H1 (cell line): ENCODE results near the gene RAB33A. TPM values are rescaled to one million over a fixed set of nuclear protein-coding genes. Genes with fewer than 3 reads are reported as not detected.

ENCODE experiments used
- CTCF ChIA-PET: fragments of 300-600 bp; sonication (Branson Sonifier 250); formaldehyde crosslinking; loops from one replicate; lab custom pipeline; 2021; ENCODE audit not compliant: partially characterized antibody; lab: Charles Lee
- POLR2A ChIA-PET: fragments of 300-600 bp; sonication (Branson Sonifier 250); formaldehyde crosslinking; loops from one replicate; lab custom pipeline; 2021; ENCODE audit warnings: inconsistent platforms; ENCODE audit not compliant: partially characterized antibody; lab: Charles Lee
- DNase-seq, 2 experiments: peaks; one replicate each; pipeline versions ENCODE4 v3.0.0 to v3.0.0-alpha.2; 2010 to 2022; ENCODE audit warnings: low spot score in 2 of 2, low read depth in 1 of 2, mixed read lengths in 1 of 2
- FAIRE-seq: peaks from 2 replicates; lab custom pipeline; 2011; peaks lifted over from hg19 to GRCh38; lab: Jason Lieb, UNC
- H2AFZ ChIP-seq: 2 replicates; pipeline ENCODE4 v1.8.1; 2012; ENCODE audit warnings: low read length, inconsistent platforms
- H2AK5ac ChIP-seq: 2 replicates; pipeline ENCODE4 v1.6.1; 2013; ENCODE audit warnings: low read depth, low read length
- H2BK120ac ChIP-seq: replicated peaks from 2 replicates; pipeline ENCODE3; 2013; ENCODE audit warnings: low read depth, low read length, inconsistent platforms
- H2BK12ac ChIP-seq: 2 replicates; pipeline ENCODE4 v1.6.1; 2013; ENCODE audit warnings: low read depth, low read length
- H2BK15ac ChIP-seq: 2 replicates; pipeline ENCODE4 v1.6.1; 2013; ENCODE audit warnings: low read length
- H2BK20ac ChIP-seq: 2 replicates; pipeline ENCODE4 v1.6.1; 2013; ENCODE audit warnings: low read length
- H2BK5ac ChIP-seq: 2 replicates; pipeline ENCODE4 v1.6.1; 2013; ENCODE audit warnings: low read depth, low read length
- H3K14ac ChIP-seq: 2 replicates; pipeline ENCODE4 v1.6.1; 2013; ENCODE audit warnings: inconsistent platforms; ENCODE audit not compliant: insufficient read length
- H3K18ac ChIP-seq: 2 replicates; pipeline ENCODE4 v1.6.1; 2013; ENCODE audit warnings: low read length; ENCODE audit errors: extremely low read depth
- H3K23ac ChIP-seq: 2 replicates; pipeline ENCODE4 v1.6.1; 2013; ENCODE audit warnings: inconsistent platforms; ENCODE audit not compliant: insufficient read length
- H3K23me2 ChIP-seq: 2 replicates; pipeline ENCODE4 v1.6.1; 2013; ENCODE audit warnings: low read depth, low read length
- H3K27ac ChIP-seq: 2 replicates; pipeline ENCODE4 v1.6.1; 2011; ENCODE audit warnings: low read depth, low read length, inconsistent platforms
- H3K27me3 ChIP-seq, 4 experiments: replicated peaks in 1 of 4; 1 replicate in 1 of 4; 2 replicates in 3 of 4; pipeline versions ENCODE4 v1.6.1 to v1.8.1; 2011 to 2013; ENCODE audit warnings: low read length in 3 of 4, mild to moderate bottlenecking in 3 of 4, inconsistent platforms in 2 of 4, mixed read lengths in 2 of 4, moderate library complexity in 1 of 4; ENCODE audit not compliant: control insufficient read depth in 3 of 4, insufficient read depth in 3 of 4; ENCODE audit errors: extremely low read depth in 1 of 4
- H3K36me3 ChIP-seq, 4 experiments: 2 replicates each; pipeline versions ENCODE4 v1.6.1 to v1.8.1; 2011 to 2013; ENCODE audit warnings: mild to moderate bottlenecking in 4 of 4, low read length in 3 of 4, moderate library complexity in 2 of 4, control low read depth in 1 of 4, inconsistent platforms in 1 of 4; ENCODE audit not compliant: insufficient read depth in 4 of 4, control insufficient read depth in 2 of 4
- H3K4ac ChIP-seq: replicated peaks from 2 replicates; pipeline ENCODE3; 2013; ENCODE audit warnings: low read length, low read depth, mixed read lengths, inconsistent platforms; ENCODE audit not compliant: insufficient read length
- H3K4me1 ChIP-seq, 4 experiments: replicated peaks in 1 of 4; 1 replicate in 1 of 4; 2 replicates in 3 of 4; pipeline versions ENCODE4 v1.6.1 to v1.8.1; 2011 to 2013; ENCODE audit warnings: low read length in 3 of 4, inconsistent platforms in 2 of 4, mixed read lengths in 1 of 4; ENCODE audit not compliant: insufficient read depth in 4 of 4, control insufficient read depth in 3 of 4
- H3K4me2 ChIP-seq, 2 experiments: 2 replicates each; pipeline versions ENCODE4 v1.6.1 to v1.8.1; 2011 to 2013; ENCODE audit warnings: low read depth in 2 of 2, low read length in 2 of 2, control low read depth in 1 of 2, inconsistent platforms in 1 of 2, mild to moderate bottlenecking in 1 of 2; ENCODE audit not compliant: insufficient read depth in 1 of 2
- H3K4me3 ChIP-seq, 4 experiments: fragments of 200-600, 300-600 bp in 1 of 4; sonication (generic), shearing (Covaris generic), sonication (Bioruptor Twin) in 1 of 4; 2 replicates each; pipeline versions ENCODE4 v1.5.1 to v1.8.1; 2011 to 2016; ENCODE audit warnings: low read length in 4 of 4, low read depth in 3 of 4, control low read depth in 2 of 4, inconsistent platforms in 2 of 4, mild to moderate bottlenecking in 2 of 4, mixed read lengths in 1 of 4, moderate library complexity in 1 of 4; ENCODE audit not compliant: insufficient read depth in 2 of 4; ENCODE audit errors: extremely low read depth in 1 of 4
- H3K56ac ChIP-seq: replicated peaks from 2 replicates; pipeline ENCODE3; 2013; ENCODE audit warnings: low read depth, mild to moderate bottlenecking, mixed read lengths, low read length, inconsistent platforms; ENCODE audit not compliant: insufficient read length
- H3K79me1 ChIP-seq: 2 replicates; pipeline ENCODE4 v1.6.1; 2013; ENCODE audit warnings: low read depth, low read length, control low read depth
- H3K79me2 ChIP-seq, 2 experiments: 2 replicates each; pipeline versions ENCODE4 v1.6.1 to v1.8.1; 2012 to 2013; ENCODE audit warnings: low read length in 2 of 2, mild to moderate bottlenecking in 2 of 2, inconsistent platforms in 1 of 2; ENCODE audit not compliant: insufficient read depth in 2 of 2, control insufficient read depth in 1 of 2
- H3K9ac ChIP-seq, 4 experiments: replicated peaks in 1 of 4; 1 replicate in 1 of 4; 2 replicates in 3 of 4; pipeline versions ENCODE4 v1.6.1 to v1.8.1; 2011 to 2013; ENCODE audit warnings: low read depth in 3 of 4, low read length in 3 of 4, control low read depth in 2 of 4, mild to moderate bottlenecking in 2 of 4, moderate library complexity in 2 of 4, inconsistent platforms in 1 of 4; ENCODE audit errors: extremely low read depth in 1 of 4
- H3K9me3 ChIP-seq, 2 experiments: 2 replicates each; pipeline versions ENCODE4 v1.6.1 to v1.8.1; 2012 to 2013; ENCODE audit warnings: mild to moderate bottlenecking in 2 of 2, moderate library complexity in 2 of 2, control low read depth in 1 of 2, inconsistent platforms in 1 of 2, low read depth in 1 of 2, low read length in 1 of 2, mixed read lengths in 1 of 2; ENCODE audit not compliant: insufficient read depth in 2 of 2
- H4K20me1 ChIP-seq, 2 experiments: replicated peaks in 1 of 2; 2 replicates each; pipeline versions ENCODE3 to v1.8.1; 2011 to 2013; ENCODE audit warnings: inconsistent platforms in 2 of 2, low read length in 2 of 2, mild to moderate bottlenecking in 1 of 2; ENCODE audit not compliant: insufficient read depth in 2 of 2, control insufficient read depth in 1 of 2
- H4K5ac ChIP-seq: 2 replicates; pipeline ENCODE4 v1.6.1; 2013; ENCODE audit warnings: low read length, low read depth, mixed read lengths, inconsistent platforms; ENCODE audit not compliant: insufficient read length
- H4K8ac ChIP-seq: 2 replicates; pipeline ENCODE4 v1.8.0; 2013; ENCODE audit warnings: mild to moderate bottlenecking, moderate library complexity, low read length, inconsistent platforms; ENCODE audit not compliant: insufficient read depth; ENCODE audit errors: extremely low read depth
- H4K91ac ChIP-seq: replicated peaks from 2 replicates; pipeline ENCODE3; 2013; ENCODE audit warnings: low read length, mixed read lengths, inconsistent platforms; ENCODE audit not compliant: insufficient read length
- CBX5 ChIP-seq: fragments of 300-800, 300-1000 bp; sonication (generic); IDR thresholded peaks from 2 replicates; pipeline ENCODE4 v1.7.1; 2016; ENCODE audit warnings: antibody characterized with exemption, low read length, low read depth
- CBX8 ChIP-seq: fragments of 300-800, 300-1000 bp; sonication (generic); IDR thresholded peaks from 2 replicates; pipeline ENCODE4 v1.7.1; 2016; ENCODE audit warnings: low read depth, low read length, borderline replicate concordance
- HDAC2 ChIP-seq, 2 experiments: fragments of 300-600 bp in 1 of 2; sonication (generic) in 1 of 2; IDR thresholded peaks; 2 replicates each; pipeline ENCODE4 v1.6.1; 2011 to 2012; ENCODE audit warnings: low read depth in 2 of 2, low read length in 2 of 2, mild to moderate bottlenecking in 2 of 2, moderate library complexity in 2 of 2, borderline replicate concordance in 1 of 2, inconsistent platforms in 1 of 2
- NANOG ChIP-seq: IDR thresholded peaks from 2 replicates; pipeline ENCODE4 v1.6.1; 2011; ENCODE audit warnings: low read length, low read depth, mild to moderate bottlenecking, inconsistent platforms; ENCODE audit not compliant: insufficient read depth, poor library complexity, severe bottlenecking
- SIRT6 ChIP-seq: IDR thresholded peaks from one replicate; pipeline ENCODE4 v1.7.1; 2012; ENCODE audit warnings: low read length, inconsistent platforms
- SP2 ChIP-seq: IDR thresholded peaks from 2 replicates; pipeline ENCODE4 v1.6.1; 2012; ENCODE audit warnings: mild to moderate bottlenecking, low read length, inconsistent platforms
- TAF1 ChIP-seq: IDR thresholded peaks from 2 replicates; pipeline ENCODE4 v1.6.1; 2011; ENCODE audit warnings: mild to moderate bottlenecking, low read depth, low read length
- YY1 ChIP-seq: IDR thresholded peaks from 2 replicates; pipeline ENCODE4 v1.6.1; 2011; ENCODE audit warnings: low read depth, mild to moderate bottlenecking, low read length
- ZNF274 ChIP-seq: IDR thresholded peaks from 2 replicates; pipeline ENCODE4 v1.7.0; 2012; ENCODE audit warnings: low read length, borderline replicate concordance; ENCODE audit errors: extremely low read depth
- WGBS, 2 experiments: shearing (Covaris generic) in 1 of 2; methylation state at CpG; one replicate each; pipeline versions ENCODE4 v1.1.6 to v1.1.7; 2013 to 2015; ENCODE audit warnings: low lambda C conversion rate in 2 of 2, mixed read lengths in 2 of 2, inconsistent platforms in 1 of 2, low coverage in 1 of 2, missing lambda C conversion rate in 1 of 2; ENCODE audit not compliant: insufficient replicate concordance in 2 of 2, insufficient coverage in 1 of 2, insufficient read length in 1 of 2; ENCODE audit errors: extremely low coverage in 1 of 2, missing lambda C conversion rate in 1 of 2; 5-methylcytosine and 5-hydroxymethylcytosine counted together
- polyA plus RNA-seq, 7 experiments: library from polyadenylated mRNA; depleted of rRNA in 3 of 7; stranded (reverse) in 5 of 7; unstranded in 2 of 7; fragments of >200 nt in 5 of 7; fragments of 200-250 nt in 2 of 7; gene quantifications; 1 replicate in 5 of 7; 2 replicates in 1 of 7; 4 replicates in 1 of 7; pipeline versions ENCODE4 v1.2.1 to v1.2.3, GENCODE V29; 2011 to 2013; ENCODE audit warnings: missing spikeins in 2 of 7, mixed read lengths in 2 of 7
- total RNA-seq: library from RNA; stranded (reverse); fragmentation: NEBNext Ultra II Directional; extraction: Animal tissue kit (Norgen Biotek cat#: 25700); gene quantifications from 2 replicates; pipeline ENCODE4 v1.2.1, GENCODE V29; 2021

RAB33A gene
- total and polyA plus RNA-seq, 2 of the 8 experiments (the other 6 are each of a cell fraction or from before 2014, with no cell fraction given), result 2.8 to 4.6 TPM

DNA sequence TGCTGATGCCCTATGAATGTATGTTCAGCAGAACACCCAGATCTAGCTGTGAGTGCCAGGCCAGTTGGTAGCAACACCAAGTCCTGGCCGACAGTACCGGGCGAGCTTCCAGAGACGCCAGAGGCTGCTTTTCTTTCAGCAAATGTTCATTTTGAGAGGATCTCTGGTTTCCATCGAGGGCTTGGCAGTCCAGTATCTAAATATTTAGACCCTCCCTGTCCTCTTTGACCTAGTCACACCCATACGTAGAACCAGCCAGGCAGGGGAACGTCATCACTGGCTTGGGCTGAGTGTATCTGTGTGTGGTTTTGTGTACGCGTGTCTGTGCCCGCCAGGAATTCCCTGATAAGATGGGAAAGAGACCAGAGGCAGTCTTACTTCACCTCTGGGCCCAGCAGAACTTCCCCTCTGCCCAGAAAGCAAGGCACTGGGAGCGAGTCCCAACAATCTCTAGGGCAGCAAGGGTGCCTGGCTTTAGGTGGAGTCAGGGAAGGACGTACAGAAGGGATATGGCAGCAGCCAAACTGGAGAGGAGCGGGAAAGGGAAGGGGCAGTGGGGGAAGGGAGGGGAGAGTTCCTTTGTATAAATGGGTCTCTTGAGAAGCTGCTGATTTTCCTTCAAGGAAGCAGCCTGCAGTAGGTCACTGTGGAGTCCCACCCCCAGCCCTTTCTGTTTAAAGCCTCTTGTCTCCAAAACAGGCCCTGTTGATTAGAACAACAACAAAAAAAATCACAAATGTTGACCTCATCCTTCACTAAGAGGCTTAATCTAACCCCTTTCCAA is 46.5 kb upstream of the RAB33A start:
- H3K14ac ChIP-seq, result no peak overlapping the region
- DNase-seq, result no peak
- no peak overlapping the region for H2AFZ ChIP-seq
- no peaks in the 10 kb centered on the region for H3K9me3 ChIP-seq
- no peak overlapping the region for H4K5ac ChIP-seq
- no peak overlapping the region for H3K56ac ChIP-seq
- peaks cover 0 to 12% (median 6%) of the 10 kb centered on the region in 4 experiments; a peak in 5 of 8 replicates for H3K36me3 ChIP-seq
- H3K79me1 ChIP-seq, result no peaks in the 10 kb centered on the region
- no peak overlapping the region for H4K8ac ChIP-seq
- H3K27me3 ChIP-seq, result peaks cover 0 to 2% (median 0%) of the 10 kb centered on the region in 4 experiments; a peak in 2 of 7 replicates
- no peak overlapping the region for H4K91ac ChIP-seq
- no peak overlapping the region for H2AK5ac ChIP-seq
- no peaks in the 10 kb centered on the region; the same call in 1 of the 2 replicates for H3K23me2 ChIP-seq
- CTCF ChIA-PET, result interaction anchor here (0.6 to 1.0 kb wide), 3 partner anchors 10 to 200 kb away, joined by 3 to 4 read pairs (median 3); no protein-coding TSS in a partner anchor
- TF ChIP-seq SIRT6 (no peak), CBX5 (no peak), YY1 (no peak), HDAC2 (IDR thresholded peaks at IDR 0.05; ENCODE audit: borderline replicate concordance in 1 of 2, low read depth in 2 of 2, low read length in 2 of 2) (no peak), SP2 (no peak), NANOG (no peak), TAF1 (no peak), CBX8 (no peak), ZNF274 (no peak)
- TF ChIP-seq, all 59 proteins: peak for 0
- H2BK120ac ChIP-seq, result no peak overlapping the region
- no peak overlapping the region for H3K27ac ChIP-seq
- H2BK5ac ChIP-seq, result no peak overlapping the region
- no peaks in the 10 kb centered on the region for H3K4me1 ChIP-seq
- POLR2A ChIA-PET, result no interaction called here
- H3K9ac ChIP-seq, result no peak overlapping the region
- no peak overlapping the region for H3K23ac ChIP-seq
- no peak overlapping the region for H2BK12ac ChIP-seq
- no peak overlapping the region for H3K4ac ChIP-seq
- no peaks in the 10 kb centered on the region for H3K79me2 ChIP-seq
- no peak overlapping the region for H2BK15ac ChIP-seq
- H3K4me2 ChIP-seq, result no peak overlapping the region
- 81% methylated on average over 12 of the region's 13 CpGs; no CpG with 5 or more reads in 1 of the 2 experiments for WGBS, 2 experiments
- no peak overlapping the region for H2BK20ac ChIP-seq
- peaks cover 0 to 2% of the 10 kb centered on the region in 2 experiments for H4K20me1 ChIP-seq
- no peak for FAIRE-seq
- H3K4me3 ChIP-seq, result no peak overlapping the region
- no peak overlapping the region for H3K18ac ChIP-seq
